CD4-positive, alpha-beta T cell treated with Interleukin-17A for 1 hour (primary cell): Measurements from ENCODE around the gene DNAH8.
A peak's percentile ranks its signal among the peaks of the same experiment; 100 is the strongest.
"Not testable (repeated sequence)": the region's sequence is repeated elsewhere in the genome, so short reads cannot be mapped to it uniquely, and the experiment has no call there.

Experiments used
- DNase-seq: peaks from one replicate; pipeline ENCODE4 v3.0.0-alpha.2; 2020

The DNAH8 gene

GRCh38 chr6:38753707-38754106 lies 38.6 kb downstream of the DNAH8 start:
- DNase-seq = no peak

- DNase-seq = no peak
Measured at GRCh38 chr6:38755207-38755606, 40.1 kb downstream of the DNAH8 start.

GRCh38 chr6:38755874-38756273 lies 40.8 kb downstream of the DNAH8 start:
- no peak for DNase-seq

- no peak for DNase-seq
Measured at GRCh38 chr6:38760097-38760496, 45.0 kb downstream of the DNAH8 start.

- DNase-seq = no peak
Measured at GRCh38 chr6:38762848-38763247, 47.7 kb downstream of the DNAH8 start.

- DNase-seq = no peak
Measured at GRCh38 chr6:38767560-38767959, 52.4 kb downstream of the DNAH8 start.

GRCh38 chr6:38773338-38773737 lies 58.2 kb downstream of the DNAH8 start:
- DNase-seq = no peak

- DNase-seq = peak; percentile 5
Measured at GRCh38 chr6:38774929-38775707, 60.0 kb downstream of the DNAH8 start.

GRCh38 chr6:38775870-38776269 lies 60.8 kb downstream of the DNAH8 start:
- DNase-seq = no peak

GRCh38 chr6:38776515-38776914 lies 61.4 kb downstream of the DNAH8 start:
- DNase-seq = no peak

- DNase-seq = no peak
Measured at GRCh38 chr6:38779310-38780062, 64.4 kb downstream of the DNAH8 start.

- DNase-seq = no peak
Measured at GRCh38 chr6:38782616-38783015, 67.5 kb downstream of the DNAH8 start.

- no peak for DNase-seq
Measured at GRCh38 chr6:38783443-38784228, 68.5 kb downstream of the DNAH8 start.

GRCh38 chr6:38784506-38785235 lies 69.6 kb downstream of the DNAH8 start:
- no peak for DNase-seq

GRCh38 chr6:38786486-38786885 lies 71.4 kb downstream of the DNAH8 start:
- DNase-seq = no peak

GRCh38 chr6:38789256-38789655 lies 74.1 kb downstream of the DNAH8 start:
- no peak for DNase-seq

GRCh38 chr6:38792356-38792755 lies 77.2 kb downstream of the DNAH8 start:
- DNase-seq = no peak

GRCh38 chr6:38794682-38795081 lies 79.6 kb downstream of the DNAH8 start:
- no peak for DNase-seq

- no peak for DNase-seq
Measured at GRCh38 chr6:38796006-38796405, 80.9 kb downstream of the DNAH8 start.

- not testable (repeated sequence) for DNase-seq
Measured at GRCh38 chr6:38796437-38796836, 81.3 kb downstream of the DNAH8 start.

- DNase-seq = no peak
Measured at GRCh38 chr6:38796850-38797249, 81.7 kb downstream of the DNAH8 start.

- no peak for DNase-seq
Measured at GRCh38 chr6:38797391-38797790, 82.3 kb downstream of the DNAH8 start.
